NCI-H748 treated with DMSO at 0.1 percent for 48 hours (cell line): Measurements from ENCODE around the gene SLC25A11.
"Not testable (repeated sequence)": the region's sequence is repeated elsewhere in the genome, so short reads cannot be mapped to it uniquely, and the experiment has no call there.

Experiments
- DNase-seq: peaks from one replicate; lab custom pipeline; 2025; lab: John Stamatoyannopoulos, UW

Gene SLC25A11

GRCh38 chr17:4945176-4945943, 5.5 kb upstream of the SLC25A11 start:
- DNase-seq = no peak

DNA sequence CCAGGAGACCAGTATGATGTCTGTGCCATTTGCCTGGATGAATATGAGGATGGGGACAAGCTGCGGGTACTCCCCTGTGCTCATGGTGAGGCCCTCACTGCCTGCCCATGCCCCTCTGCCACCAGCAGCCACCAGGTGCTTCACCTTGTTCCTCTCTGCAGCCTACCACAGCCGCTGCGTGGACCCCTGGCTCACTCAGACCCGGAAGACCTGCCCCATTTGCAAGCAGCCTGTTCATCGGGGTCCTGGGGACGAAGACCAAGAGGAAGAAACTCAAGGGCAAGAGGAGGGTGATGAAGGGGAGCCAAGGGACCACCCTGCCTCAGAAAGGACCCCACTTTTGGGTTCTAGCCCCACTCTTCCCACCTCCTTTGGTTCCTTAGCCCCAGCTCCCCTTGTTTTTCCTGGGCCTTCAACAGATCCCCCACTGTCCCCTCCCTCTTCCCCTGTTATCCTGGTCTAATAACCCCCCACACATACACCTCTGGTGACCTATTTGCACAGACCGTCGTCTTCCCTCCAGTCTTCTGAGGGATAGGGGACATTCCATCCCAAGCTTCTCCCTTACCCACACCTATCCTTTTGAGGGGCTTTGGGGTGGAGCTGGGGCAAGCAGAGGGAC, 4.8 kb upstream of the SLC25A11 start:
- no peak for DNase-seq

DNA sequence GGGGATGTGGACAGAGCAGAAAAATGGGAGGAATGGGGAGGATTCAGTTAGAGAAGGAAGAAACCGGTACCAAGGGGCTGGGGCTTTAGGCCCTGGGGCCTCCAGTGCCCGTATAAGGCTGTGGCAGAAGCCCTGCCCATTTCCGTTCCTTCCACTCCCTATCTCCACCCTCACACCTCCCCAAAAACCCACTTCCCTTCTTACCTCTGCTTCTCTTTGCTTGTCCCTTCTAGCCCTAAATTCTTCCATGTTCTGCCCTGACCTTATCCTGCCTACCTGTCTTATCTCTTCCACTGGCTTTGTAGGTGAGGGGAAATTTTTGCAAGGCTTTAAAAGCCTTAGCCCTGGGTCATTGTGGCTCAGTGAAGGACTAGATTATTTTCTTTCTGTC, 4.3 kb upstream of the SLC25A11 start:
- no peak for DNase-seq

GRCh38 chr17:4942760-4943508, 3.1 kb upstream of the SLC25A11 start:
- DNase-seq = no peak

GRCh38 chr17:4941319-4941610, 1.4 kb upstream of the SLC25A11 start:
- no peak for DNase-seq

GRCh38 chr17:4940555-4941318, 891 bp upstream of the SLC25A11 start:
- no peak for DNase-seq

DNA sequence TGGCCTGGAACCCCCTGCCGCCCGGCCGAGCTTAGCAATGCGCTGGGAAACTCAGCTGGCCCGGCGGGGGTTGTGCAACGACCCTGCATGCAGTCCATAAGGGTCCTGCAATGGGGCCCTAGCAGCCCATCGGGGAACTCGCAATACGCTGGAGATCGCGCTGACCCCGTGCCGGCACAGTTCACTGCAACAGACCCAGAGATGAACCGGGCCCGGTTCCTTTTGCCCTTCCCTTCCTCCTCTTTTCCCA, 375 bp downstream of the SLC25A11 start:
- no peak for DNase-seq

DNA sequence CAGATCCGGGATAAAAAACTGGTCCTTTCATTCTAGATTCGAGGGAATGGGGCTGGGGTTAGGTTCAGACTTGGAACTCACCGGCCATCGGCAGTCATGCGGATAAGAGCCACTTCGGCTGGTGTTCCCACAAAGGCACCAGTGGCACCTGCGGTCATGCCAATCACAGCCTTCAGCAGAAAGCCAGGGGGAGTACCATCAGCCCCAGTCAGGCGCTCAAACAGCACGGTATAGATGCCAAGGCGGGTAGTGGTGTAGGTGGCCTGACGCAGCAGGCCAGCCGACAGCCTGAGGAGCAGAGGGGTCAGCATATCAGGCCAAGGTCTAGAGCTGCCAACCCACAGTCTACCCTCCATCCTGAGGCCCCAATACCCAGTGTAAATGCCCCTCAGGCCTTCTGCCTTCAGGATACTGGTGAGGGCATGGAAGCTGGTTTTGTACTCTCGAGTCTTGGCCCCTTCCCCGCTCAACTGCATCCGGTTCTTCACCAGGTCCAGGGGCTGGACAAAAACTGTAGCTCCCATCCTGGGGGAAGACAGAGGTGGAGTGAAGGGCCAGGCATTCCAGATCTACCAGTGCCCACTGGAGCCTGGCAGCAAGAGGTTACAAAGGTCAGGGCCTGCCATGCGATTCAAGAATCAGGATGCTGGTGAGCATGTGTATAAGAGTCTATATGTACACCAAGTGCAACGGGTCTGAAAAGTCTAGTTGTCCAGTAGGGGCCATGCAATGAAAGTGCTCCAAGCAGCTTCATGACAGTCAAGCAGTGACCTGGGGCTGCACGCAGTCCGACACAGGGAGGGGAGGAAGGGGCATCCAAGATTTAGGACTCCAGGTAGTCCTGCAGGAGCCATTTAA, 929 bp downstream of the SLC25A11 start:
- no peak for DNase-seq

- no peak for DNase-seq
Observed at GRCh38 chr17:4938069-4938491, 1.8 kb downstream of the SLC25A11 start.

GRCh38 chr17:4937553-4937952, 2.3 kb downstream of the SLC25A11 start:
- no peak for DNase-seq

DNA sequence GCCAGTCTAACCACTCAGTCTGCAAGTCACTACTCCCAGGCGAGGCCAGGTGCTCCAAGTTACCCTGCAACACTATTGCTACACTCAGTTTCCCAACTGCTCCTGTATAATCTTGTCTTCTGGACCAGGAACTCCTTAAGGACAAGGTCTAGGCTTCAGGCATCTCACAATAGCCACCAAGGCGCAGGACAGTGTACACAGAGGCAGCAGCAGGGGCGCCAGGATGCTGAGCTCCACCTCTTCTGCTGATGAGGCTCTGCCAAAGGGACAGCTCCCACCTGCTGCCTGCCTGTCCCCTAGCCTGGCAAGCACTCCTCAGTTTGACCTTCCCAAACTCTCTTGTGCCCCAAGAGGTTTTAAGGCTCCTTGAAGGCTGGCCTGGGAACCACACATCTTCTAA, 3.4 kb downstream of the SLC25A11 start:
- DNase-seq = no peak

DNA sequence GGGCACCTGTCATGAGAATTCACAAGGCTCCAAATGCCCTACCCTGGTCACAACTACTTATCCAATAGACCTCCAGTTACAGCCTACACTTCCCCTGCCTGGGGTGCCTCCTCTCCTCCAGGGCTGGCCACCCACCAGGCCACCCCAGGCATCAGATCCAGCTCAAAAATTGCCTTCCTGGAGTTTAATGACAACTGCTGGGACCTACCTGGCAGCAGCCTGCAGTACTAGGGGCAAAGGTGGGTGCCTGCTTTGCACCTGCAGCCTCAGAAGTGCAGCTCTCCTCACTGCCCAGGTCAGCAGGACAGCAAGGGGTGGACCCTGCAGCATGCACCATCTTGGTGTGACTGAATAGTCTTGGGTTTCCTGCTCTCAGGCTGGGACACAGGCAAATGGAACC, 4.2 kb downstream of the SLC25A11 start:
- DNase-seq = no peak

- DNase-seq = no peak
Observed at GRCh38 chr17:4934173-4934979, 5.5 kb downstream of the SLC25A11 start.

DNA sequence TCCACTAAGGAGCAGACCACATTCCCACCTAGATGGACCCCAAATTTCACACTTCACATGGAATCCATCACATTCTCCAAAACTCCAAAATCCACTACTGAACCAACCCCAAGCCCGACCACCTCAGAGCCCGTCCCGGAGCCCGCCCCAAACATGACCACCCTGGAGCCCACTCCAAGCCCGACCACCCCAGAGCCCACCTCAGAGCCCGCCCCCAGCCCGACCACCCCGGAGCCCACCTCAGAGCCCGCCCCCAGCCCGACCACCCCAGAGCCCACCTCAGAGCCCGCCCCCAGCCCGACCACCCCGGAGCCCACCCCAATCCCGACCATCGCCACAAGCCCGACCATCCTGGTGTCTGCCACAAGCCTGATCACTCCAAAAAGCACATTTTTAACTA, 6.2 kb downstream of the SLC25A11 start:
- DNase-seq = no peak

- no peak for DNase-seq
Observed at GRCh38 chr17:4932756-4933155, 7.1 kb downstream of the SLC25A11 start.

GRCh38 chr17:4931963-4932362, 7.9 kb downstream of the SLC25A11 start, which contains the start of gene GP1BA:
Gene GP1BA (plus strand): TSS chr17:4932277. CDS start chr17:4932605, 328 bp downstream.
- no peak for DNase-seq

- DNase-seq = no peak
Observed at GRCh38 chr17:4928881-4929280, 11.0 kb downstream of the SLC25A11 start.

GRCh38 chr17:4926577-4927335, 13.1 kb downstream of the SLC25A11 start:
- DNase-seq = not testable (repeated sequence)

DNA sequence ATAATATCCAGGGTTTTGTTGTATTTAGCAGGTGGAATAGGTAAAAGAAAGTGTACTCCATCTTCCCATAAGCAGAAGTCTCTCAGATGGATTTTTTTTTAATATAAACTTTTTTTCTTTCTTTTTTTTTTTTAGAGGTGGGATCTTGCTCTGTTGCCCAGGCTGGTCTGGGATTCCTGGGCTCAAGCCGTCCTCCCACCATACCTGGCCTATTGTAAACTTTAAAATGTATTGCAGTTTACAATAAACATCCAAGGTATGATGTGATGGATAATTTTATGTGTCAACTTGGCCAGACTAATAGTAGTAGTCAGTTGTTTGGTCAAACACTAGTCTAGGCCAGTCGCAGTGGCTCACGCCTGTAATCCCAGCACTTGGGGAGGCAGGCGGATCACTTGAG, 18.5 kb downstream of the SLC25A11 start:
- no peak for DNase-seq
